AG09319 (cell line): ENCODE measurements around the gene PTPRM.

Experiments
- DNase-seq: peaks from one replicate; pipeline ENCODE4 v3.0.0-alpha.2; 2010; ENCODE audit warnings: low read depth; ENCODE audit errors: extremely low read depth
- TF ChIP-seq, protein P1 (sequence below): IDR thresholded peaks from 2 replicates; pipeline ENCODE4 v1.5.1; 2011; ENCODE audit warnings: low read depth, mild to moderate bottlenecking, inconsistent platforms, low read length, moderate library complexity

PTPRM gene

DNA sequence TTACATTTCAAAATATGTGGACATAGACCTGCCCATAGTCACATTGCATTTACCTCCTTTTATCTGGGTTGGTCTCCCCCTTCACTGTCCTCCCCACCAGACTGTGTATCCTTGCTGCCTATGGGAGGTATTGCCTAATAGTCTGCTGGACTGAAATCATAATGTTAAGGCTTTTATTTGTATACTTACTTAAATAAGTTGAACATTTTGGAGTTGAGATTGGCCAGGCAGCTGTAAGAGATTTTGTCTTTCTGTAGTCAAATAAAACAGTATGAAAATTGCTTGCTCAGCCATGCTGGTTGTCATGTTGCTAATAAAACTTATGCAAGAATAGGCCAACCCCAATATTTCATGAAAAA lies 280.9 kb downstream of the PTPRM start:
- TF ChIP-seq, protein P1, sequence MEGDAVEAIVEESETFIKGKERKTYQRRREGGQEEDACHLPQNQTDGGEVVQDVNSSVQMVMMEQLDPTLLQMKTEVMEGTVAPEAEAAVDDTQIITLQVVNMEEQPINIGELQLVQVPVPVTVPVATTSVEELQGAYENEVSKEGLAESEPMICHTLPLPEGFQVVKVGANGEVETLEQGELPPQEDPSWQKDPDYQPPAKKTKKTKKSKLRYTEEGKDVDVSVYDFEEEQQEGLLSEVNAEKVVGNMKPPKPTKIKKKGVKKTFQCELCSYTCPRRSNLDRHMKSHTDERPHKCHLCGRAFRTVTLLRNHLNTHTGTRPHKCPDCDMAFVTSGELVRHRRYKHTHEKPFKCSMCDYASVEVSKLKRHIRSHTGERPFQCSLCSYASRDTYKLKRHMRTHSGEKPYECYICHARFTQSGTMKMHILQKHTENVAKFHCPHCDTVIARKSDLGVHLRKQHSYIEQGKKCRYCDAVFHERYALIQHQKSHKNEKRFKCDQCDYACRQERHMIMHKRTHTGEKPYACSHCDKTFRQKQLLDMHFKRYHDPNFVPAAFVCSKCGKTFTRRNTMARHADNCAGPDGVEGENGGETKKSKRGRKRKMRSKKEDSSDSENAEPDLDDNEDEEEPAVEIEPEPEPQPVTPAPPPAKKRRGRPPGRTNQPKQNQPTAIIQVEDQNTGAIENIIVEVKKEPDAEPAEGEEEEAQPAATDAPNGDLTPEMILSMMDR = no peak
- DNase-seq = no peak

DNA sequence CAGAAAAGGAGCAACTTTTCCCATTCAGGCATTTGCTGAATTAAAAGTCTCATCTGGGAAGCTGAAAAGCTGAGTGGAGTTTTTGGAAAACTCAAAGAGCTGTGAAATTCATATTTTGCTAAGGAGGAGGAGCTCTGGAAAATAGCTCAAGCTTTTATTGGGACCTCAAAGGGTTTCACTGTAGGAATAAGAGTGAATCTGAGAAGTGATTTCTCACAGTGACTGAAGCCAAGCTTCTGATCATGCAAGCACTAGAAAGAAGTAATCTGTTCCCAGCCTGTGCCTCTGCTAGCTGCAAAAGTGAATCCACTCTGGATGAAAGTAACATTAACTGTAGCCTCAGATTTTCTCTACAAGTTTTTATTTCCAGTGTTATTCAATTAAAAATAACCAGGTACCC lies 283.3 kb downstream of the PTPRM start:
- no peak for DNase-seq
- TF ChIP-seq, protein P1 = no peak

DNA sequence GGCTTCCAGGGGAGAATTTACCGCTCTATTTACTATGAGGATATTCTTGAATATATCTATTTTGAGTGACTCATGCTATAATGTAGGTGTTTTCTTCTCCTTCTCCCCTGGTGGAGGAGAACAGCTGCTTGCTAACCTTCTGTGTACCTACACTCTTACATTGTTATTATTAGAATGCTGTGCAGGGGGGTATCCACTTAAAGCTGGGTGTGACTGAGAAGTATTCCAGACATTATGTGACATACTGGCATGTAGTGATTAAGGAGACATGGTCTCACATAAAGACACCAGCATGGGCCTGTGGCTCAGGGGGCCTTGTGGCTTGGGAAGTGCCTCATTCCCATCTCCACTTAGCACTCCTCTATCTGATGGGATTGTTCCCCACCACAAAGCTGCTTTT lies 287.9 kb downstream of the PTPRM start:
- DNase-seq = no peak

DNA sequence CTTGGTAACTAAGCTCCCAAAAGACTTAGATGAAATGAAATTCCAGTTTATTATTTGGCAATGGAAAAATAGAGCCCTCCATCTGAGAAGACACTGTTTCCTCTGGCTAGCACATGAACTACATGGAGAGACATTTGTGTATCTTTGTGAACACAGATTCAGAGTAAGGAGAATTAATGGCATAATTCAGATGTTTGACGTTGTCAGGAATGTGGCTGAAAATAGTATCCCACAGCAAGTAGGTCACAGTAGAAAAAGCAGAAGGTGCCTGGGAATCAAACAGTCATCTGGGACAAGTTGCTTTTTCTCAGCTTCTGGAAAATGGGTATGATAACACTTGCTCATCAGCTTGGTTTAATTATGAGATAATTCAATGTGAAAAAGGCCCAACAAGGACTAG lies 288.6 kb downstream of the PTPRM start:
- TF ChIP-seq, protein P1 = no peak
- DNase-seq = no peak

More for the DNA sequence above, 287.9 kb downstream of the PTPRM start:
- TF ChIP-seq, protein P1 = no peak

DNA sequence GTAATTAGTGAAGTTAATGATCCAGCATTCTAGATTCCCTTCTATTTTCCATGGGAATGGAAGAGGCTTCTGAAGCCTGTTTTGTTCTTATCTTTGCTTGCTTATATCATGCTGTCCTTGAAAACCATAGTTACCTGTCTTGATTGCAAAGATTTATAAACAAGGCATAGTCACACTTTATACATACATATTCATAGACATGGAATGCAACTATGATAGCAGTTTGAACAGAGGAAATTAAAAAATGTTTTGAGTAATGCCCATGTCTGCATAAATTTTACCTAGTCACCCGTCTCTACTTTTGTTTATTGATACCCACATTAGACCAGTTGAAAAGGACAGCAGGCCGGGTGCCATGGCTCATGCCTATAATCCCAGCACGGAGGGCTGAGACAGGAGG lies 289.0 kb downstream of the PTPRM start:
- DNase-seq = no peak
- TF ChIP-seq, protein P1 = no peak

DNA sequence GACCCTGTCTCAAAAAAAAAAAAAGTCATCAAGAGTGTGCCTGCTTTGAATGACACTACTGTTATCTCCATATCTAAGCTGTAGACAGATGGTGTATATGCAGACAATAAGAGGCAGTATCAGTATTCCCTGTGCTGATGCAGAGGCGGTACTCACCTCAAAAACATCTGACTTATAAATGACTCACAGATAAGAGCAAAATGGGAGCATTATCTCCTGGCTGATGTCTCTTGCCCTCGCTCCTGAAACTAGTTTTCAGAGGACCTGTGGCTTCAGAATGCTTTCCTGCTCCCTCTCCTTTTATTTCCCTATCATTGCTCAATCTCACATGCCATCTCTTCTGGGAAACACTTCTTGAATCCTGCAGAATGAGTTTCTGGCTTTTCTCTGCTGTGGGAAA lies 289.6 kb downstream of the PTPRM start:
- no peak for DNase-seq
- TF ChIP-seq, protein P1 = no peak

DNA sequence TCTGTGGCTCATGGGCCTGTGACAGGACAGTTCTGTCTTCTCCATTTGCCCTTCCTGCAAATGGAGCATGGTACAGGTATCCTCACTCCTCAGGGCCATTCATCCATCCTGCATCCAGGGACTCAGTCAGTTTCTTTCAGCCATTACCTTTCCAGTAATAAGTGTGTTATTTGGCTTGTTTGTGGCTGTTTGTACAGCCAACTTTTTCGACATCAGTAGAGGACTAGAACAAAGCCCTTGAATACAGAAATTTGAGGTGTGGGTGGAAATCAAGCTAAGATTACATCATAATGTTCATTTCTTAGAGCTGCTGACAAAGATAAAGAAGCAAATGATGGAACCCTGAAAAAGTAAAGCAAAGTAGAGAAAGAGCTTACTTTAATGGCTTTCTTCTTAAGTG lies 290.4 kb downstream of the PTPRM start:
- TF ChIP-seq, protein P1 = no peak
- DNase-seq = no peak
